Ovary (tissue), 10 donors: ENCODE measurements around the gene PPP4R1. TPM values are rescaled to one million over a fixed set of nuclear protein-coding genes. Genes with fewer than 3 reads are reported as not detected.

Source experiments
- DNase-seq, 5 donors: peaks; one replicate each; pipeline ENCODE4 v3.0.0-alpha.2; 2019 to 2020
- H3K27ac ChIP-seq, 2 donors: fragments of 200-600 bp; one replicate each; pipeline versions ENCODE4 v1.5.1 to v1.8.0; 2019 to 2022
- H3K27me3 ChIP-seq: fragments of 200-600 bp; one replicate; pipeline ENCODE4 v1.8.0; 2022
- H3K36me3 ChIP-seq: fragments of 200-600 bp; sonication (generic); one replicate; pipeline ENCODE4 v1.5.1; 2019
- H3K4me1 ChIP-seq: one replicate; pipeline ENCODE4 v1.8.1; 2013; ENCODE audit warnings: mild to moderate bottlenecking, moderate library complexity; ENCODE audit not compliant: insufficient read depth
- H3K4me3 ChIP-seq: fragments of 200-600 bp; sonication (generic); one replicate; pipeline ENCODE4 v1.5.1; 2017
- H3K9me3 ChIP-seq, 2 donors: fragments of 200-600 bp in 1 of 2; sonication (generic) in 1 of 2; one replicate each; pipeline versions ENCODE4 v1.5.1 to v1.8.1; 2013 to 2019; ENCODE audit warnings: mild to moderate bottlenecking in 1 of 2, moderate library complexity in 1 of 2
- CTCF ChIP-seq, 3 donors: fragments of 450-650 bp in 2 of 3; fragments of 200-600 bp in 1 of 3; IDR thresholded peaks; one replicate each; pipeline versions ENCODE4 v1.5.1 to v1.8.0; 2016 to 2022; ENCODE audit warnings: antibody characterized with exemption in 3 of 3, mild to moderate bottlenecking in 1 of 3
- EP300 ChIP-seq: sonication (generic); formaldehyde crosslinking; IDR thresholded peaks from one replicate; pipeline ENCODE4 v1.6.1; 2017; ENCODE audit warnings: antibody characterized with exemption
- POLR2A ChIP-seq: fragments of 450-650 bp; IDR thresholded peaks from one replicate; pipeline ENCODE4 v1.6.1; 2017; ENCODE audit warnings: antibody characterized with exemption, mild to moderate bottlenecking, moderate library complexity
- WGBS, 3 donors: extraction: QIAGEN DNeasy Blood & Tissue Kit in 1 of 3; methylation state at CpG; one replicate each; pipeline versions ENCODE4 v1.1.5 to v1.1.7; 2013 to 2017; 5-methylcytosine and 5-hydroxymethylcytosine counted together
- intact Hi-C, 4 donors: fragments of 100-400 bp; cut with DNase I; formaldehyde crosslinking; loops; one replicate each; pipeline versions ENCODE4 v1.11.0 to v1.15.1; 2022 to 2023
- long read RNA-seq, 3 donors: library from polyadenylated mRNA in 2 of 3; unstranded in 2 of 3; transcript quantifications; one replicate each; pipeline ENCODE4 v2.0.0 and lab custom pipeline, GENCODE V29; 2021 to 2026
- polyA plus RNA-seq, 2 donors: library from polyadenylated mRNA; stranded (reverse); fragments of 200-250 nt in 1 of 2; fragments of 350-450 nt in 1 of 2; fragmentation: Illumina TruSeq in 1 of 2; extraction: RNeasy Lipid Tissue Mini Kit (QIAGEN cat#74804) in 1 of 2; gene quantifications; one replicate each; pipeline ENCODE4 v1.2.3, GENCODE V29; 2013 to 2014
- total RNA-seq, 7 donors: library from RNA; depleted of rRNA in 2 of 7; stranded (reverse); fragments of >200 nt in 2 of 7; fragmentation: NEBNext Ultra II Directional in 3 of 7; extraction: Animal tissue kit (Norgen Biotek cat#: 25700) in 3 of 7; gene quantifications; one replicate each; pipeline versions ENCODE4 v1.1.0 to v1.2.4, GENCODE V29; 2016 to 2023
- donor health status: DM: no; HTN: no; CAD: no; lungs with moderate emphysema.
- donor health status: DM: no; HTN: no; CAD: no.
- donor health status: Bipolar disorder and iron deficiency.
- donor health status: DM: yes; HTN: yes; CAD: no.
- donor health status: DM: no; HTN: no; CAD: no.
- donor health status: DM: yes; HTN: yes; CAD: no.

Gene PPP4R1
- 100 to 1,000 TPM in 5 of 7 donors, 10 to 100 TPM in 2; 91.7 to 128 (median 121) TPM for total RNA-seq
- 10 to 100 TPM; 31.4 to 62.7 TPM for polyA plus RNA-seq
- long read RNA-seq, donor 1, transcript PPP4R1-202 (20 exons, 3,885 nt) = major isoform, 7 of 34 reads
- long read RNA-seq, donor 1, partial matches to known transcripts = 19 of 34 reads
- long read RNA-seq, donor 1, other reads (novel, unspliced or antisense) = 7 of 34 reads
- long read RNA-seq, donor 2, partial matches to known transcripts = 13 of 17 reads
- long read RNA-seq, donor 2, other reads (novel, unspliced or antisense) = 0 of 17 reads
- long read RNA-seq, donor 3, transcript PPP4R1-203 (20 exons, 3,925 nt) = minor isoform, 9 of 145 reads
- long read RNA-seq, donor 3, transcript PPP4R1-202 (20 exons, 3,885 nt) = major isoform, 43 of 145 reads
- long read RNA-seq, donor 3, partial matches to known transcripts = 45 of 145 reads
- long read RNA-seq, donor 3, other reads (novel, unspliced or antisense) = 48 of 145 reads

- DNase-seq = peak; percentile 77 to 85 (median 83)
- TF ChIP-seq POLR2A = peak; percentile 19
- no peak for TF ChIP-seq EP300
- TF ChIP-seq CTCF (IDR thresholded peaks at IDR 0.05) = no peak
- no peaks in the 10 kb centered on the region for H3K36me3 ChIP-seq
- no peaks in the 10 kb centered on the region for H3K9me3 ChIP-seq
- H3K27ac ChIP-seq = peak within 1 kb of the TSS; percentile 90 to 94
- H3K27me3 ChIP-seq = no peaks in the 10 kb centered on the region
- intact Hi-C loops = no loop called here
- peak within 1 kb of the TSS; percentile 71 for H3K4me3 ChIP-seq
- WGBS, 3 donors = 0 to 1% (median 0%) methylated on average over 23 to 123 of the region's 127 CpGs
- peaks cover 3% of the 10 kb centered on the region for H3K4me1 ChIP-seq
Measured at GRCh38 chr18:9614401-9615279, at the start of gene PPP4R1. TSS of gene PPP4R1 (minus strand) at chr18:9614559. CDS start at chr18:9614484, 75 bp downstream.

DNA sequence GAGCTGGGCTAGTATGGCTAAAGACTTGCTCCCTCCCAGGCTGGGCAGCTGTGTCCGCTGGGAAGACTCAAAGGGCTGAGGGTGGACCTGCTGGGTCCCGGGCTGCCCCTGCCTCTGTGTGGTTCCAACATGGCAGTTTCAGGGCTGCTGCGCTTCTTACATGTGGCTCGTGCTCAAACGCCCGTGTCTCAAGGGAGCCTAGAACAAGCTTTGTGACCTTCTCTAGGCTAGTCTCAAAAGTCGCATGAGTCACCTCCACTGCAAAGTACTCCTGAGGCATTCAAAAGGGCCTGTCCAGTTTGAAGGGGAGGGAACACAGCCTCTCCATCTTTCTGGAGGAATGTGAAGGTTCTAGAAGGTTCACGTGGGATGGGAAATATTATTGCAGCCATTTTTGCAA, 49.0 kb upstream of the PPP4R1 start:
- intact Hi-C loops = no loop called here
- no peak for TF ChIP-seq EP300
- TF ChIP-seq CTCF (IDR thresholded peaks at IDR 0.05) = no peak
- 86 to 90% (median 89%) methylated on average over 8 of the region's 8 CpGs for WGBS, 3 donors

GRCh38 chr18:9661564-9661963, 47.2 kb upstream of the PPP4R1 start:
- TF ChIP-seq CTCF (IDR thresholded peaks at IDR 0.05) (no peak), POLR2A (no peak), EP300 (no peak)
- H3K27me3 ChIP-seq = no peaks in the 10 kb centered on the region
- no peak overlapping the region for H3K4me3 ChIP-seq
- H3K27ac ChIP-seq = no peak overlapping the region
- no peak for DNase-seq
- WGBS, 3 donors = 84 to 98% (median 92%) methylated on average over 1 of the region's 1 CpG
- no peaks in the 10 kb centered on the region for H3K4me1 ChIP-seq
- no peaks in the 10 kb centered on the region for H3K36me3 ChIP-seq
- intact Hi-C loops = no loop called here
- H3K9me3 ChIP-seq = no peaks in the 10 kb centered on the region

More for the DNA sequence above, 49.0 kb upstream of the PPP4R1 start:
- Histone ChIP-seq H3K27ac (no peak overlapping the region), H3K27me3 (no peaks in the 10 kb centered on the region), H3K4me1 (no peaks in the 10 kb centered on the region), H3K9me3 (no peaks in the 10 kb centered on the region), H3K4me3 (no peak overlapping the region), H3K36me3 (no peaks in the 10 kb centered on the region)
- DNase-seq = no peak

GRCh38 chr18:9659499-9660375, 45.4 kb upstream of the PPP4R1 start:
- TF ChIP-seq POLR2A (no peak), EP300 (no peak)
- 89 to 90% (median 89%) methylated on average over 23 to 24 of the region's 24 CpGs for WGBS, 3 donors
- Histone ChIP-seq H3K27me3 (no peaks in the 10 kb centered on the region), H3K4me3 (no peak overlapping the region), H3K4me1 (no peaks in the 10 kb centered on the region), H3K9me3 (no peaks in the 10 kb centered on the region), H3K36me3 (no peaks in the 10 kb centered on the region), H3K27ac (no peak overlapping the region)
- intact Hi-C loops = no loop called here
- no peak for DNase-seq
